ENCODE data around the gene ITPKC.
A peak's percentile ranks its signal among the peaks of the same experiment; 100 is the strongest.
"Not testable (repeated sequence)": the region's sequence is repeated elsewhere in the genome, so short reads cannot be mapped to it uniquely, and the experiment has no call there.

The ITPKC gene

DNA sequence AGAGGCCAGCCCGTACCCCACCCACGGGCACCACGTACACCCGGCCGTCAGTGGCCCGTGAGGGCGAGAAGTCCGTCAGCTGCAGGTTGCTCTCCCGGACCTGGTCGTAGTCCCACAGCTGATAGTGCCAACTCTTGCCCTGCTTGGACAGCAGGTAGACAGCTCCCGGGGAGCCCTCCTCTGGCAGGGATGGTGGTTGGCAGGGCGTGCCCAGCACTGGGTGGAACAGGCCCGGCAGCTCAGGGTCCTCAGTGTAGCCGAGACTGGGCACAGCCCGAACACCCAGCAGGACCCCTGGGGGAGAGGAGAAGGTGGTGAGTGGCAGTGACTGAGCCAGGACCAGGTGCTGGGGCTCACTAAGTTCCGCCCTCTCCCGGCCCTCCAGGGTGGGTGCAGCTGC lies 25.6 kb downstream of the ITPKC start:
- no peak for DNase-seq

DNA sequence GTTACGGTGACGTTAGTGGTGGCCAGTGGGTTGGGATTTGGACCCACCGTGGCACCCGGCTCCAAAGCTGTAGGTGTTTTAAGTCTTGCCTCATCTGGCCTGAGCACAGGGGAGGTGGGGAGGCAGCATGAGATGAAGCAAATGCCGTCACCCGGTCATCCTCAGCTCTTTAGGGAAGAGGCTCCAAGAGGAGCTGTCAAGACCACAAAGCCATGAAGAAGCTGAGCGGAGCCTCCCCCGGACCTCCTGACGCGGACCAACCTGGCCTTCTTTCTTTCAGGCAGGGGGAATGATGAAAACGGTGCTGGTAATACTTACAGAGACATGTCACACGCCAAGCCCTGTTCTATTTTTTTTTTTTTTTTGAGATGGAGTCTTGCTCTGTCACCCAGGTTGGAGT lies 26.0 kb downstream of the ITPKC start:
- DNase-seq, result no peak

DNA sequence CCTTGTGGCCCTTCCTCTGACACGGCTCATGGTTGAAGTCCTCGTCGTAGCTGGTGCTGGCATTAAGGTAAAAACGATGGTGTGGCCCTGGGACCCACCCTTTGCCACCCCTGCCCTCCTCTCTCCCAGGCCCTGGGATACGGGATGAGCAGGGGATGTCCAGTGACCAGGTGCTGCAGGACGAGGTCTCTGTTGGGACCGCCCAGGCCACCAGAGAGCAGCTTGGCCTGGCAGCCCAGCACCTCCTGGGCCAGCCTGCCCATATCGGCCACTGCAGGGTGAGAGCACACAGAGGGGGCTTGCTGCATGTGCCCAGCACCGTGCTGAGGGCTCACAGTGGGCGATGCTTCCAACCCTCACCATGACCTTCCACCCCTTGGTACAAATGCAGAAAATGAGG lies 27.0 kb downstream of the ITPKC start:
- no peak for DNase-seq

DNA sequence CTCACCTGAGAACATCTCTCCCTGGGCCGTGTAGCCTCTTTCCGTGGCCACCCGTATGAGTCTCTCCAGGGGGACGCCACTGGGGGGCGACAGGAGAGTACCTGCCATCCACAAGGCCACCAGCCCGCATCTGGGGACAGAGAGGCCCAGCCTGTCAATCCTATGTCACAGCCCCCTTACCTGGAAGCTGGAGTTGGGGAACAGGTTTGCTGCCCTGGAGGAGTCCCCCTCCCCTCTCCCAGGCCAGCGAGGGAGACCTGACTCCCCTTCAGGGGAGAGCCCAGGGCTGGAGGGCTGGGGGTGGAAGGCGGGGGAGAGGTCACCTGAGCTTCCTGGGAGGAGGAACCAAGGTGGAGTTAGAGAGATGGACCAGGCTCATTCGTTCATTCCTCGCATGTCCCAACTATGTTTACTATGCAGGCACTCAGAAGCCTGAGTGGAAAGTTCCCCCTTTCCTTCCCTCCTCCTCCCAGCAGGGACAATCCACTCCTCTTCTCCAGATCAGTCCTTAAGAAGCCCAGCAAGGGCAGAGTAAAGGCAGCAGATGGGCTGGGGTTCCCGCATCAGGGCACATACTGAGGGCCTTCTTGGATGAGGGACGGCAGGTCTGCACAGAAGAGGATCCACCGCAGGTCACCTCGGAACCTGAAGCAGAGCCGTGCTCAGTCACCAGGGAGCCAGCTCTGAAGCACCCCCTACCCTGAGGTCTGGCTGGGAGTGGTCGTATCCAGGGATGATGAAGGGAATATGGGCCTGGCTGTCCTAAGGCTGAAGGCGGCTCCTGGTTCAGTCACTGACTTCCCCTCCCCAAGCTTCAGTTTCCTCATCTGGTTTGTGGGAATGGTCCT lies 27.9 kb downstream of the ITPKC start:
- no peak for DNase-seq

DNA sequence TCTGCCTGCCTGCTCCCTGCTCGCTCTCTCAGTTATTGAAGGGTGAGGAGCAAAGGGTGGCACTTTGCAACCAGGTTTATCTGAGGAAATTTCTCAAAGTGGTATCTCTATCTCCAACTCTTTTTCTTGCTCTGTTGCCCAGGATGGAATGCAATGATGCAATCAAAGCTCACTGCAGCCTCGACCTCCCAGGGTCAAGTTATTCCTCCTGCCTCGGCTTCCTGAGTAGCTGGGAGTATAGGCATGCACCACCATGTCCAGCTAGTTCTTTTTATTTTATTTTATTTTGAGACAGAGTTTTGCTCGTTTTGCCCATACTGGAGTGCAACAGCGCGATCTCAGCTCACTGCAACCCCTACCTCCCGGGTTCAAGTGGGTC lies 28.5 kb downstream of the ITPKC start:
- DNase-seq, result peak; percentile 69

DNA sequence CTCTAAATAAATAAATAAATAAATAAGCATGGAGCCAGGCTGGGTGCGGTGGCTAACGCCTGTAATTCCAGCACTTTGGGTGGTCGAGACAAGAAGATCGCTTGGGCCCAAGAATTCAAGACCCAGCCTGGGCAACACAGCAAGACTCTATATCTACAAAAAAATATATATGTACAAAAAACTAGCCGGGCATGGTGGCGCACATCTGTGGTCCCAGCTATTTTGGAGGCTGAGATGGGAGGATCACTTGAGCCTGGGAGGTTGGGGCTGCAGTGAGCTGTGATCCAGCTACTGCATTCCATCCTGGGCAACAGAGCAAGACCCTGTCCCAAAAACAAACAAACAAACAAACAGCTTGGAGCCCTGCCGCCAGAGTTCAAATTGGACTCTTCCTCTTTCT lies 30.6 kb downstream of the ITPKC start:
- DNase-seq, result no peak

DNA sequence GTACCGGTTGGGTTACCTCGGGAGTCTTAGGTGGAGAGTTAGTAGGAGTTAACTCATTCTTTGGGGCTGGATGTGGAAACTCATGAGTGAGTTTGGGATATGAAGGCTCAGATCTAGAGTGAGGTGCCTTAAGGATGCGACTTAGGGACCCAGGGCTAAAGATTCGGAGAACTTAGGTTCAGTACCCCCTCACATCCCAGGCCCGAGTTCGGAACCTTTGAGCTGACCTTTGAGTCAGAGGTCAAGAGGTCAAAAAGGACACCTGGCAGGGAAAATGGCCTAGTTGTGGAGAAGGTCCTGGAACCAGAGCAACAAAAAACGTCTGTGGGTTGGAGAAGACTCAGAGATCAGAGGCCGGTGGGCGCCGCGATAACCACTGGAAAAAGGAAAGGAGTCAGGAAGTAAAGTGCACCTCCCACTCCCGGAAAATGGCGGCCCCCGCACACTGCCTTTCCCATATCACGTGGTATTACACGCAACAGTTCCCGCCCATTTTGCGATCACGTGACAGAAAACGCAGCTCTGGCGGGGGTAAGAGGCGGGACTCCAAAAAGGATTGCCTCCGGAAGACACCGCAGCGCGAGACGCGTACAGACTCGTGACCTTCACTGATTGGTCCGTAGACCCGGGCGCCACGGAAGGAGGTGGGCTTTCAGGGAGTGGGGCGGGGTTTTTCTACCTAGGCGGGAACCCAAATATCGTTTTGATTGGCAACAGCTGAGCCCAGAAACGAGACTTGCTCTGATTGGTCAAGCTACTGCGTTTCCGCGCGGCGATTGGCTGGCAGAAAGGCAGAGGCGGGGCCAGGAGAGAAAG lies 33.4 kb downstream of the ITPKC start, which contains the start of gene ACTMAP:
Gene ACTMAP (minus strand): TSS at position 420 of the 816 bp plus-strand sequence. CDS start 674 bp downstream, outside the sequence.
- peak; percentile 98 for DNase-seq

DNA sequence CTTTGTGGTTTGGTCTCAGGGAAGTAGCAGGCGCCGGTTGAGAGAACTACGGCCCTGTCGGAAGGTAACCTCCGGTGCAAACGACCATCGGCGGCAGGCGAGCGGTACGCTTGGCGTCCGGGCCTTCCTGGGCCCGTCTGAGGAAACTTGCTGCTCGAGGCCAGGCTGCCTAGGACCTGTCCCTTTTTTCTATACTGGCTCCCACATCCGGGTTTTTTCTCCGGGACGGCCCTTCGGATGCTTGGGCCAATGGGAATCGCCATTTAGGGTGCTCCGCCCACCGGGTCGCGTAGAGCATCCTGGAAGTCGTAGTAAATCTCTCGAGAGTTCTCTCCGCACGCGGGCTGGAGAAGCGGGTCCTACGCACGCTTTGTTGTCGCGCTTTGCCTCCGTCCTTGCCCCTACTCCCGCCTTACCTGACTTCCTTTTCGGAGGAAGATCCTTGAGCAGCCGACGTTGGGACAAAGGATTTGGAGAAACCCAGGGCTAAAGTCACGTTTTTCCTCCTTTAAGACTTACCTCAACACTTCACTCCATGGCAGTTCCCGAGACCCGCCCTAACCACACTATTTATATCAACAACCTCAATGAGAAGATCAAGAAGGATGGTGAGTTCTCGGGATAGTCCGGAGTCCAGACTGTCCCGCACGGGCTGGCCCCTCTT lies 34.1 kb downstream of the ITPKC start, which contains the start of gene SNRPA:
Gene SNRPA (plus strand): TSS at position 330 of the 664 bp plus-strand sequence. CDS start 206 bp downstream, at position 536.
- DNase-seq, result peak; percentile 93

DNA sequence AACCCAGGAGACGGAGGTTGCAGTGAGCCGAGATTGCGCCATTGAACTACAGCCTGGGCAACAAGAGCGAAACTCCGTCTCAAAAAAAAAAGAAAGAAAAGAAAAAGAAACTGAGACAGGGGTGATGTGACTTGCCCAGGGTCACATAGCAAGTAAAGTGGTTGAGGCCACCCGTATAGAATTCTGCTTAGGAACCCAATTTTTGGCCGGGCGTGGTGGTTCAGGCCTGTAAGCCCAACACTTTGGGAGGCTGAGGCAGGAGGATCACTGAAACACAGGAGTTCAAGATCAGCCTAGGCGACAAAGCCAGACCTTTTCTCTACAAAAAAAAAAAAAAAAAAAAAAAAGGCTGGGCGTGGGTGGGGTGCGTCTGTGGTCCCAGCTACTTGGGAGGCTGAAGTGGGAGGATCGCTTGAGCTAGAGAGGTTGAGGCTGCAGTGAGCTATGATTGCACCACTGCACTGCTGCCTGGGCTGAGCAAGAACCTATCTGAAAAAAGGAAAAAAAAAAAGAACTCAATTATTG lies 35.4 kb downstream of the ITPKC start:
- DNase-seq, result no peak

DNA sequence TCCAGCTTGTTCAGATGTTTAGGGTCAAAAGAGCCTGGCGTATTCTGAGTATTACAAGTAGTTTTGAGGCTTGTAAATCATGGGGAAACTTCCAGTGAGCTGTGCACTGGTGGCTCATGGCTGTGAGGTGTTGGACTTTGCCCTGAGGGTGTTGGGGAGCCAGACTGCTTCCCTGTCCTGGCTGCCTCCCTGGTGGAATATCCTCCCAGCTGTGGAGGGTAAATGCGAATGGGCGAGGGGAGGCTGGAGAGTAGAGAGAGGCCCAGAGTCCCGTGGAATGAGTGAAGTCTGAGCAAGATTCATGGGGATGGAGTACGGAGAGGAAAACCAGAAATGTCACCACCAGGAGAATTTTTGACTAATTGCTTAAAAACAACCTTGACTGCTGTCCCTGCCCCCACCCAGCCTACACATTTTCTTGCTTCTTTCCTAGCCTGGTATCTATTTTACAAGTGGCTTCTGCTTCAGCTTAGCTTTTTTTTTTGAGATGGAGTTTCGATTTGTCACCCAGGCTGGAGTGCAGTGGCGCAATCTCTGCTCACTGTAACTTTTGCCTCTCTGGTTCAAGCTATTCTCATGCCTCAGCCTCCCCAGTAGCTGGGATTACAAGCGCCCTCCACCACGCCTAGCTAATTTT lies 37.8 kb downstream of the ITPKC start:
- no peak for DNase-seq

DNA sequence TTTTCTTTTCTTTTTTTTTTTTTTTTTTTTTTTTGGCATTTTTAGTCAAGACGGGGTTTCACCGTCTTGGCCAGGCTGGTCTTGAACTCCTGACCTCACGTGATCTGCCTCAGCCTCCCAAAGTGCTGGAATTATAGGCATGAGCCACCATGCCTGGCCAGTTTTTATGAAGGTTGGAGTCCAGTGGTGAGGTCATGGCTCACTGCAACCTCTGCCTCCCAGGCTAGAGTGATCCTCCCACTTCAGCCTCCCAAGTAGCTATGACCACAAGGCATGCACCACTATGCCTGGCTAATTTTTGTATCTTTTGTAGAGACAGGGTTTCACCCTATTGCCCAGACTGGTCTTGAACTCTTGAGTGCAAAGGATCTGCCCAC lies 38.3 kb downstream of the ITPKC start:
- DNase-seq, result no peak

DNA sequence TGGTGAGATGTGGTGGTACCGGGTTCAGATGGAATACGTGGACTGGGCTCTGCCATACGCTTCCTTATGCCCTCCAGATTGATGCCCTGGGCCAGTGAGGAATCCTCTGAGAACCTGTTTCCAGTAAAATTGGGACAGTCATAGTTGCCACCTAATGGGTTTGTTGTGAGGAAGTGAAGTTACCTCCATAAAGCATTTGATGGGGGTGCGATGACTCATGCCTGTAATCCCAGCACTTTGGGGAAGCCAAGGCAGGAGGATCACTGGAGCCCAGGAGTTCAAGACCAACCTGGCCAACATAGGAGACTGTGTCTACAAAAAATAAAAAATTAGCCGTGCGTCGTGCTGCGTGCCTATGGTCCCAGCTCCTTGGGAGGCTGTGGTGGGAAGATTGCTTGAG lies 38.9 kb downstream of the ITPKC start:
- no peak for DNase-seq

DNA sequence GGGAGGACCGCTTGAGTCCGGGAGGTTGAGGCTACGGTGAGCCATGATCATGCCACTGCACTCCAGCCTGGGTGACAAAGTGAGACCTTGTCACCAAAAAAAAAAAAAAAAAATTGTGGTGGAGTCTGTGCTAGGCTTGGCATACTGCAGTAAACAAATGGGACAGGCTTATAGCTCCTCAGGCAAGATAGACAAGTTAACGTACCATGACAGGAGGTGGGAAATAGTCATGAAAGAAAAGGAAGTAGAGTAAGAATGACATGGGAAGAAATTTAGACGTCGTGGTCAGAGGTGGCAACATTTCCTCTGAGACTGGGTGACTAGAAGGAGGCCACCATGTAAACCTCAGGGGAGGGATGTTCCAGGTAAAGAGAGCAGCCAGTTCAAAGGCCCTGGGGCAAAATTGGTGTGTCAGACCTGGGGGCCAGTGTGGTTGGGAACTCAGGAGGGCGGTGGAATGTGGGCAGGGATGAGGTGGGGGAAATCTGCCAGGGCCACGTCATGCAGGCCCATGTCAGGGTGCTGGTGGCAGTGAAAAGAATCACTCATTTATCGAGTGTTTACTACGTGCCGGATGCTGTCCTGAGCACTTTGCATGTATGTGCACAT lies 39.7 kb downstream of the ITPKC start:
- DNase-seq, result no peak

DNA sequence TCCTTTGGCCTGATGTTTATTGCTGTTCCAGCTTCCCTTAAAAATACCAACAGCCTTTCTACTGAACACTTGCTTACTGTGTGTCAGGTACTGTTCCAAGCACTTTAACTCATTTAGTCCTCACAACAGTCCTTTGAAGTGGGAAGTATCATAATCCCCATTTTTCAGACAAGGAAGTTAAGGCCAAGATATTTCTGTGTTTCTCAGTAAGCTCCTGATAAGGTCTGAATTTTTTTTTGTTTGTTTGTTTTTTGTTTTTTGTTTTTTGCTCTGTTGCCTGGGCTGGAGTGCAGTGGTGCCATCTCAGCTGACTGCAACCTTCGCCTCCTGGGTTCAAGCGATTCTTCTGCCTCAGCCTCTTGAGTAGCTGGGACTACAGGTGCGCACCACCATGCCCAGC lies 41.6 kb downstream of the ITPKC start:
- DNase-seq, result no peak

DNA sequence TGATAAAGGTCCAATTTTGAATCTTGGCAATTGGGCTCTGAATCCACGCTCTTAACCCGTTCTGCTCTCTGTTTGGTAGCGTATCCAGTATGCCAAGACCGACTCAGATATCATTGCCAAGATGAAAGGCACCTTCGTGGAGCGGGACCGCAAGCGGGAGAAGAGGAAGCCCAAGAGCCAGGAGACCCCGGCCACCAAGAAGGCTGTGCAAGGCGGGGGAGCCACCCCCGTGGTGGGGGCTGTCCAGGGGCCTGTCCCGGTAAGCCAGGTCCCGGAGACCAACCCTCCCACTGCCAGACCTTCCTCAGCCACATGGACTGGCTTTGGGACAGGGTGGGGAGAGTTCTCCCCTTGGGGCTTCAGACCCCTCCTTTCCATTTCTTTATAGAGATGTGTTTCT lies 42.4 kb downstream of the ITPKC start:
- DNase-seq, result no peak

DNA sequence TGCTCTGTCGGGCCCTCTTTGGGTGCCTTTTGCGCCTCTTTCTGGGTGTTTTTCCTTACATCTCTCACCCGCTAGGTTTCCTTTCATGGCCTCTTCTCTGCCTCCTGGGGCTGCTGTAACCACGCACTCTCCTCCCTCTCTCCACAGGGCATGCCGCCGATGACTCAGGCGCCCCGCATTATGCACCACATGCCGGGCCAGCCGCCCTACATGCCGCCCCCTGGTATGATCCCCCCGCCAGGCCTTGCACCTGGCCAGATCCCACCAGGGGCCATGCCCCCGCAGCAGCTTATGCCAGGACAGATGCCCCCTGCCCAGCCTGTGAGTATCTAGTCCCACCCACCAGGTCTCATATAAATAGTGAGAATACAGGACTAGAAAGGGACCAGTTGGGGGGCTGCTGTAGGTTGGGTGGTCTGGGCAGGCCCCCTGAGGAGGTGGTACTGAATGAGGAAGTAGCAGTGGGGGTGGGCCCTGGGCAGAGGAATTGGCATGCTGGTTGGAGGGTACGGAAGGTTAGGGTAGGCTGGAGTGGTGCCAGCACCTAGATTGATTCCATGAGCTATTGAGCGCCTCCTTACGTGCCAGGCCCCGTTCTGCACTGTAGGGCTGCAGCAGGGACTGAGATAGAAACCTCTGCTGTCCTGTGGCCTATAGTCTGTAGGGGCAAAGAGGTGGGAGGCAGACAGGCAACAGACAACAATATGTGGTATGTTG lies 46.0 kb downstream of the ITPKC start:
- no peak for DNase-seq

DNA sequence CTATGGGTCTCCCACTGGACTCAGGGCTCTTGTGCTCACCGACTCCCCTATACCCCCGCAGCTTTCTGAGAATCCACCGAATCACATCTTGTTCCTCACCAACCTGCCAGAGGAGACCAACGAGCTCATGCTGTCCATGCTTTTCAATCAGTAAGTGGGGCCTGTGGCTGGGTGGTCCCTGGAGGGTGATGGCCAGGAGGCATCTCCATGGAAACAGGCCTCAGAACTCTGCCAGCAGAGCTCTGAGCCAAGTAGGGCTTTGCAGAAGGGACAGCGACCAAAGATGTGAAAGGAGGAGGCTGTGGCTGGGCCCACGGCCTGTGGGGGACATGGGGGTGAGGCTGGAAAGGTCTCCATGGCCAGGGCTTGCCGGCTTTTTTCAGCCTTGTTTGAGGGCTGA lies 46.6 kb downstream of the ITPKC start:
- DNase-seq, result no peak

DNA sequence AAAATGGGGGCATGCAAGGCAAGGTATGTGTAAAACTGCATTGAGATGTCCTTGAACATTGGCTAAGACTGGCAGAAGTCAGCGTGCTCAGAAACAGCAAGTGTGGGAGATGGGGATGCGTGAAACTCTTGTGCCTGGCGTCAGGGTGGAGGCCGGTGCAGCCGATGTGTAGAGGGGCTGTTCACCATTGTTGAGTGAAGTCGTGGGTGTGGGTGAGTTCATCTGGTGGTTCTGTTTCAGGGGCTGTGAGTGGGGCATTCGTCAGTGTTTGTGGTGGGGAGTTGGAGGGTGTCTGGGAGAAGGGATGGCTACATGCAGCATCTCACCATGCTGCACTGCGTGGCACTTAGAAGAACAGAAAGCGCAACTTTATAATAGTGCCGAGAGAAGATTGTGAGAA lies 47.1 kb downstream of the ITPKC start:
- no peak for DNase-seq

DNA sequence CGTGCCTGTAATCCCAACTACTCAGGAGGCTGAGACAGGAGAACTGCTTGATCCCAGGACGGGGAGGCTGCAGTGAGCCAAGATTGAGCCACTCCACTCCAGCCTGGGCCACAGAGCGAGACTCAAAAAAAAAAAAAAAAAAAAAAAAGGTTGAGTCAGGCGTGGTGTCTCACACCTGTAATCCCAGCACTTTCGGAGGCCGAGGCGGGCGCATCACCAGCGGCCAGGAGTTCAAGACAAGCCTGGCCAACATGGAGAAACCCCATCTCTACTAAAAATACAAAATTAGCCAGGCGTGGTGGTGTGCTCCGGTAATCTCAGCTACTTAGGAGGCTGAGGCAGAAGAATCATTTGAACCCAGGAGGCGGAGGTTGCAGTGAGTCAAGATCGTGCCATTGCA lies 49.5 kb downstream of the ITPKC start:
- not testable (repeated sequence) for DNase-seq

DNA sequence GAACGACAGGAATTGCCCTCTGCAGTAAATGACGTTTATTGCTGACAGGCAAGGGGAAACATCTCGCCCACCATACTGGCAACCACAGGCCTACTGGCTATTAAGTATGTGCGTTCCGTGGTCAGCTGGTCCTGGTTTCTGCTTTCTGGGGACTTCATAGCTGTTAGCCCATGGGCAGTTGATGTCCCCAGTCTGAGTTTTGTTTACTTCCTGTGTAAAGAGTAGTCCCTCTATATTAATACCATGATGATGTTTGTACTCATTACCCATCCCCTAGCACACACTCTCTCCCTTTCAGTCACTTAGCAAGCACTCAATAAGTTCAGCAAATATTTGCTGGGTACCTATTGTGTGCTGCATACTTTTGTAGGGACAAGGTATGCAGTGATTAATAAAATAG lies 52.0 kb downstream of the ITPKC start:
- DNase-seq, result no peak

DNA sequence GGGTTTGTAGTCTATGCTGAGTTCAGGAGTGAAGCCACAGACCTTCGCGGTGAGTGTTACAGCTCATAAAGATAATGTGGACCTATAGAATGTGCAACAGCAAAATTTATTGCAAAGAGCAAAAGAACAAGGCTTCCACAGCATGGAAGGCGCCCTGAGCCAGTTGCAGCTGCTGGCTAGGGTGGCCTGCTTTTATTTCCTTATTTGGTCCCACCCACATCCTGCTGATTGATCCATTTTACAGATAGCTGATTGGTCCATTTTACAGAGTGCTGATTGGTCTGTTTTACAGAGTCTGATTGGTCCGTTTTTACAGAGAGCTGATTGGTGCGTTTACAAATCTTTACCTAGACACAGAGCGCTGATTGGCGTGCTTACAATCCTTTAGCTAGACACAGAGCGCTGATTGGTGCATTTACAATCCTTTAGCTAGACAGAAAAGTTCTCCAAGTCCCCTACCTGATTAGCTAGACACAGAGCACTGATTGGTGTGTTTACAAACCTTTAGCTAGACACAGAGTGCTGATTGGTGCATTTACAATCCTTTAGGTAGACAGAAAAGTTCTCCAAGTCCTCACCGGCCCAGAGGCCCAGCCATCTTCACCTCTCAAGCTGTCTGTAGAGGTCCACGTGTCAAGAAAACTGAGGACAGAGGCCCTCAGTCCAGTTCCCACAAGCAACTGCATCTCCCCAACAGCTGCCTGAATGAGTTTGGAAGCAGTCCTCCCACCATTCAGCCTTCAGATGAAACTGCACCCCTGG lies 54.4 kb downstream of the ITPKC start:
- not testable (repeated sequence) for DNase-seq
